ENCODE data around the gene RCL1.
"Not testable (repeated sequence)": the region's sequence is repeated elsewhere in the genome, so short reads cannot be mapped to it uniquely, and the experiment has no call there.

RCL1 gene

GRCh38 chr9:4768681-4769080 lies 24.1 kb upstream of the RCL1 start:
- DNase-seq (ENCODE audit: insufficient read length, low spot score) (no peak), FAIRE-seq (no peak)
- TF ChIP-seq POLR2A (IDR thresholded peaks at IDR 0.05; ENCODE audit: low read depth, low read length) = no peak

GRCh38 chr9:4769321-4770080 lies 23.2 kb upstream of the RCL1 start:
- no peak for TF ChIP-seq POLR2A (IDR thresholded peaks at IDR 0.05; ENCODE audit: low read depth, low read length)
- DNase-seq (ENCODE audit: insufficient read length, low spot score) (peak; percentile 85), FAIRE-seq (peak; percentile 96)

GRCh38 chr9:4771788-4772187 lies 21.0 kb upstream of the RCL1 start:
- no peak for TF ChIP-seq POLR2A (IDR thresholded peaks at IDR 0.05; ENCODE audit: low read depth, low read length)
- FAIRE-seq (no peak), DNase-seq (ENCODE audit: insufficient read length, low spot score) (no peak)

GRCh38 chr9:4774209-4774608 lies 18.5 kb upstream of the RCL1 start:
- no peak for DNase-seq (ENCODE audit: insufficient read length, low spot score)
- TF ChIP-seq POLR2A (IDR thresholded peaks at IDR 0.05; ENCODE audit: low read depth, low read length) = no peak
- FAIRE-seq = no peak

- FAIRE-seq; DNase-seq (ENCODE audit: insufficient read length, low spot score): not testable (repeated sequence)
Observed at GRCh38 chr9:4774958-4775357, 17.8 kb upstream of the RCL1 start.

- no peak for TF ChIP-seq POLR2A (IDR thresholded peaks at IDR 0.05; ENCODE audit: low read depth, low read length)
- DNase-seq (ENCODE audit: insufficient read length, low spot score) (no peak), FAIRE-seq (no peak)
Observed at GRCh38 chr9:4780651-4781050, 12.1 kb upstream of the RCL1 start.

- FAIRE-seq (no peak), DNase-seq (ENCODE audit: insufficient read length, low spot score) (no peak)
- no peak for TF ChIP-seq POLR2A (IDR thresholded peaks at IDR 0.05; ENCODE audit: low read depth, low read length)
Observed at GRCh38 chr9:4781408-4781807, 11.3 kb upstream of the RCL1 start.

GRCh38 chr9:4783191-4783590 lies 9.6 kb upstream of the RCL1 start:
- FAIRE-seq; DNase-seq (ENCODE audit: insufficient read length, low spot score): not testable (repeated sequence)

- no peak for FAIRE-seq
- no peak for DNase-seq (ENCODE audit: insufficient read length, low spot score)
- TF ChIP-seq POLR2A (IDR thresholded peaks at IDR 0.05; ENCODE audit: low read depth, low read length) = no peak
Observed at GRCh38 chr9:4784403-4784802, 8.3 kb upstream of the RCL1 start.

- no peak for TF ChIP-seq POLR2A (IDR thresholded peaks at IDR 0.05; ENCODE audit: low read depth, low read length)
- FAIRE-seq (no peak), DNase-seq (ENCODE audit: insufficient read length, low spot score) (no peak)
Observed at GRCh38 chr9:4786599-4786998, 6.1 kb upstream of the RCL1 start.

- FAIRE-seq (no peak), DNase-seq (ENCODE audit: insufficient read length, low spot score) (no peak)
Observed at GRCh38 chr9:4787876-4788275, 4.9 kb upstream of the RCL1 start.

GRCh38 chr9:4788703-4789102 lies 4.0 kb upstream of the RCL1 start:
- no peak for TF ChIP-seq POLR2A (IDR thresholded peaks at IDR 0.05; ENCODE audit: low read depth, low read length)
- FAIRE-seq (no peak), DNase-seq (ENCODE audit: insufficient read length, low spot score) (no peak)

More at GRCh38 chr9:4787876-4788275, 4.9 kb upstream of the RCL1 start:
- TF ChIP-seq POLR2A (IDR thresholded peaks at IDR 0.05; ENCODE audit: low read depth, low read length) = no peak

GRCh38 chr9:4792054-4792571 lies 631 bp upstream of the RCL1 start:
- FAIRE-seq = no peak
- TF ChIP-seq POLR2A (IDR thresholded peaks at IDR 0.05; ENCODE audit: low read depth, low read length) = no peak
- no peak for DNase-seq (ENCODE audit: insufficient read length, low spot score)

GRCh38 chr9:4793459-4794395 lies 983 bp downstream of the RCL1 start:
- DNase-seq (ENCODE audit: insufficient read length, low spot score) = no peak
- FAIRE-seq = no peak
- TF ChIP-seq POLR2A (IDR thresholded peaks at IDR 0.05; ENCODE audit: low read depth, low read length) = no peak

All from H54 (cell line).